HG03066 (cell line): Measurements from ENCODE around the gene NR1I3.
"Not testable (repeated sequence)": the region's sequence is repeated elsewhere in the genome, so short reads cannot be mapped to it uniquely, and the experiment has no call there.

Experiments
- ATAC-seq: cut with Tn5 transposase; IDR thresholded peaks from one replicate; pipeline ENCODE4 v1.9.1; 2021; ENCODE audit warnings: low read depth; ENCODE audit not compliant: unreplicated experiment

Gene NR1I3

GRCh38 chr1:161238039-161238473 lies at the start of gene NR1I3:
NR1I3 (minus strand) TSS chr1:161238203; CDS start chr1:161236565, 1,638 bp downstream.
- ATAC-seq: no peak

- no peak for ATAC-seq
Observed at GRCh38 chr1:161287482-161288054, 49.6 kb upstream of the NR1I3 start.

- no peak for ATAC-seq
Observed at GRCh38 chr1:161285521-161285920, 47.5 kb upstream of the NR1I3 start.

GRCh38 chr1:161285113-161285512 lies 47.1 kb upstream of the NR1I3 start:
- no peak for ATAC-seq

GRCh38 chr1:161282991-161283390 lies 45.0 kb upstream of the NR1I3 start:
- no peak for ATAC-seq

- no peak for ATAC-seq
Observed at GRCh38 chr1:161274874-161275273, 36.9 kb upstream of the NR1I3 start.

- no peak for ATAC-seq
Observed at GRCh38 chr1:161273402-161273801, 35.4 kb upstream of the NR1I3 start.

- ATAC-seq: no peak
Observed at GRCh38 chr1:161267321-161267720, 29.3 kb upstream of the NR1I3 start.

GRCh38 chr1:161266836-161267235 lies 28.8 kb upstream of the NR1I3 start:
- ATAC-seq: no peak

GRCh38 chr1:161266202-161266601 lies 28.2 kb upstream of the NR1I3 start:
- no peak for ATAC-seq

- no peak for ATAC-seq
Observed at GRCh38 chr1:161265305-161265704, 27.3 kb upstream of the NR1I3 start.

GRCh38 chr1:161261261-161262235 lies 23.5 kb upstream of the NR1I3 start:
- no peak for ATAC-seq

GRCh38 chr1:161260376-161261260 lies 22.6 kb upstream of the NR1I3 start:
- no peak for ATAC-seq

- no peak for ATAC-seq
Observed at GRCh38 chr1:161259765-161260164, 21.8 kb upstream of the NR1I3 start.

GRCh38 chr1:161259345-161259702 lies 21.3 kb upstream of the NR1I3 start:
- no peak for ATAC-seq

- ATAC-seq: no peak
Observed at GRCh38 chr1:161258439-161259344, 20.7 kb upstream of the NR1I3 start, which contains the start of gene PCP4L1. PCP4L1 (plus strand) TSS chr1:161258745; CDS start chr1:161258975, 230 bp downstream.

GRCh38 chr1:161257109-161257508 lies 19.1 kb upstream of the NR1I3 start:
- ATAC-seq: not testable (repeated sequence)

- not testable (repeated sequence) for ATAC-seq
Observed at GRCh38 chr1:161255955-161256520, 18.0 kb upstream of the NR1I3 start.

- not testable (repeated sequence) for ATAC-seq
Observed at GRCh38 chr1:161255302-161255701, 17.3 kb upstream of the NR1I3 start.
